SK-N-MC (cell line): ENCODE measurements around the gene GDF3.
"Not testable (repeated sequence)": the region's sequence is repeated elsewhere in the genome, so short reads cannot be mapped to it uniquely, and the experiment has no call there.

ENCODE experiments used
- DNase-seq: peaks from one replicate; pipeline ENCODE4 v3.0.0-alpha.2; 2011; ENCODE audit warnings: low read depth, low spot score
- H3K27ac ChIP-seq: fragments of 200-600 bp; sonication (generic); 2 replicates; pipeline ENCODE4 v1.5.1; 2016; ENCODE audit warnings: mixed run types
- H3K36me3 ChIP-seq: fragments of 200-600 bp; sonication (generic); 2 replicates; pipeline ENCODE4 v1.6.1; 2017; ENCODE audit warnings: antibody characterized with exemption, low read length, mixed read lengths; ENCODE audit not compliant: insufficient read depth
- H3K4me3 ChIP-seq: fragments of 200-600 bp; sonication (generic); 2 replicates; pipeline ENCODE4 v1.5.1; 2016
- H3K9ac ChIP-seq: fragments of 200-600 bp; sonication (generic); 2 replicates; pipeline ENCODE4 v1.8.0; 2017; ENCODE audit warnings: mixed run types, mixed read lengths; ENCODE audit not compliant: insufficient read length
- H3K9me3 ChIP-seq: fragments of 200-600 bp; sonication (generic); 2 replicates; pipeline ENCODE4 v1.6.1; 2017; ENCODE audit warnings: low read depth, mild to moderate bottlenecking, antibody characterized with exemption, low read length, moderate library complexity, mixed read lengths
- EZH2 ChIP-seq: fragments of 200-600 bp; sonication (generic); IDR thresholded peaks from one replicate; pipeline ENCODE4 v1.6.1; 2017; ENCODE audit warnings: antibody characterized with exemption
- FOXP2 ChIP-seq: optimal IDR thresholded peaks from 2 replicates; pipeline ENCODE3; 2011; ENCODE audit warnings: mild to moderate bottlenecking, moderate library complexity; ENCODE audit not compliant: insufficient read depth; ENCODE audit errors: extremely low read length, control extremely low read depth
- POLR2AphosphoS5 ChIP-seq: IDR thresholded peaks from 2 replicates; pipeline ENCODE4 v1.6.1; 2012; ENCODE audit warnings: mild to moderate bottlenecking, low read depth, low read length, borderline replicate concordance

Gene GDF3

GRCh38 chr12:7695566-7696197, at the start of gene GDF3:
Gene GDF3 (minus strand): TSS chr12:7695775. CDS start chr12:7695728, 47 bp downstream.
- no peak for TF ChIP-seq POLR2AphosphoS5
- TF ChIP-seq FOXP2, result no peak
- TF ChIP-seq EZH2, result no peak
- no peaks in the 10 kb centered on the region for H3K9me3 ChIP-seq
- H3K36me3 ChIP-seq, result no peaks in the 10 kb centered on the region
- H3K4me3 ChIP-seq, result no peak within 1 kb of the TSS
- H3K9ac ChIP-seq, result no peak within 1 kb of the TSS
- H3K27ac ChIP-seq, result no peak within 1 kb of the TSS
- DNase-seq, result no peak

DNA sequence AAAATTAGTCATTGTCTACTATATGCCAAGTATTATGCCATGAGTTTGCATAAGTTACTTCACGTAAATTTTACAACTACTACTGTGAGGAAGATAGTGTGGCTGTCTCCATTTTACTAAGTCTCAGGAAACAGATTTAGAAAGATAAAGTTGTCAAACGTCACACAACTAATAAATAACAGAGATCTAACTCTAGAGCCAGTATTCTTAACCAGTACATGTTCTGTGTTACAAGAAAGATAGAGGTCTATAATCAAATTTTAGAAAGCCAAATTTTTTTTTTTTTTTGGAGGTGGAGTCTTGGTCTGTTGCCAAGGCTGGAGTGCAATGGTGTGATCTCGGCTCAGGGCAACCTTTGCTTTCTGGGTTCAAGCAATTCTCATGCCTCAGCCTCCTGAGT, 37.4 kb upstream of the GDF3 start:
- no peak overlapping the region for H3K9ac ChIP-seq
- no peaks in the 10 kb centered on the region for H3K9me3 ChIP-seq
- TF ChIP-seq FOXP2 (no peak), POLR2AphosphoS5 (no peak), EZH2 (no peak)
- no peaks in the 10 kb centered on the region for H3K36me3 ChIP-seq
- DNase-seq, result no peak
- H3K4me3 ChIP-seq, result no peak overlapping the region
- no peak overlapping the region for H3K27ac ChIP-seq

- Histone ChIP-seq H3K27ac (no peak overlapping the region), H3K9me3 (no peaks in the 10 kb centered on the region), H3K36me3 (no peaks in the 10 kb centered on the region), H3K9ac (no peak overlapping the region), H3K4me3 (no peak overlapping the region)
- TF ChIP-seq EZH2, result no peak
- DNase-seq, result no peak
These were observed 35.9 kb upstream of the GDF3 start for GRCh38 chr12:7731486-7731885.

GRCh38 chr12:7730984-7731383, 35.4 kb upstream of the GDF3 start:
- not testable (repeated sequence) for H3K27ac ChIP-seq, DNase-seq, H3K9me3 ChIP-seq, H3K36me3 ChIP-seq, H3K4me3 ChIP-seq, H3K9ac ChIP-seq

GRCh38 chr12:7729746-7730145, 34.2 kb upstream of the GDF3 start:
- H3K27ac ChIP-seq, result no peak overlapping the region
- no peaks in the 10 kb centered on the region for H3K36me3 ChIP-seq
- TF ChIP-seq POLR2AphosphoS5 (no peak), FOXP2 (no peak), EZH2 (no peak)
- H3K9ac ChIP-seq, result no peak overlapping the region
- no peaks in the 10 kb centered on the region for H3K9me3 ChIP-seq
- DNase-seq, result no peak
- H3K4me3 ChIP-seq, result no peak overlapping the region

DNA sequence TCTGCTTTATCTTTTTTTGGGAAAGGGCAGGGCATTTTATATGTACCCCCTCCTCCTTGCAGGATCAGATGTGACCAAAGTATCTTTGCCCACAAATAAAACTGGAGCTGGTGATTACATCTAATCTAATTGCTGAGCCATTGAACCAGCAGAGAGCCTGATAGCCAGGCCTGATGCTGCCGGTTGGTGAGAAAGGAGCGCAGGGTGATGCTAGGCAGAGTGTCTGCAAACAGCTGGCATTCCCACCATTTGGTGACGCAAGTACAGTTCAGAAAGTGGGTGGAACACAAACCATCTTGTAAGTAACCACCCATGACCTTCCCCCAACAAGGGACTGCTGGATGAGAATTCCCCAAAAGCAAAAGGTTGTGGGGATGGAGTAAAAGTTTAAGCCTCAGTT, 28.4 kb upstream of the GDF3 start:
- Histone ChIP-seq H3K9me3 (no peaks in the 10 kb centered on the region), H3K9ac (no peak overlapping the region), H3K4me3 (no peak overlapping the region), H3K36me3 (no peaks in the 10 kb centered on the region), H3K27ac (no peak overlapping the region)
- no peak for DNase-seq
- TF ChIP-seq EZH2 (no peak), POLR2AphosphoS5 (no peak), FOXP2 (no peak)

- no peak for DNase-seq
- H3K9me3 ChIP-seq, result no peaks in the 10 kb centered on the region
- H3K36me3 ChIP-seq, result no peaks in the 10 kb centered on the region
- H3K27ac ChIP-seq, result no peak overlapping the region
- TF ChIP-seq FOXP2 (no peak), POLR2AphosphoS5 (no peak), EZH2 (no peak)
- H3K9ac ChIP-seq, result no peak overlapping the region
- no peak overlapping the region for H3K4me3 ChIP-seq
These were observed 24.6 kb upstream of the GDF3 start for GRCh38 chr12:7719946-7720730.

DNA sequence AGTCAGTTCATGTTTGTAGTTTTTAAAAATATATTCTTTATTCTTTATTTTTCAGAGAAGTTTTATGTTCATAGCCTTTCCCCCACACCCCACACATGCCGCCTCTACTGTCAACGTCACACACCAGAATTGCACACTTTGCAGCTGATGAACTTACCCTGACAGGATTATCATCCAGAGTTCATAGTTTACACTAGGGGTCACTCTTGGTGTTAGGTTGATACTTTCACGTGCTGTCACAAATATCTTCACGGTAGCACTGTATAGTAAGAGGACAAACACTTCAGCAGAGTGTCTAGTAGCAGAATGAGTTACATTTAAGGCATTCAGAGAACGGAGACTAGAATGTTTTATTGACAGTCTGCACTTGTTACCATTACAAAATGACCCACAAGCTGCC, 20.8 kb upstream of the GDF3 start:
- Histone ChIP-seq H3K27ac (no peak overlapping the region), H3K9ac (no peak overlapping the region), H3K9me3 (no peaks in the 10 kb centered on the region), H3K4me3 (no peak overlapping the region), H3K36me3 (no peaks in the 10 kb centered on the region)
- DNase-seq, result no peak
- TF ChIP-seq POLR2AphosphoS5 (no peak), EZH2 (no peak), FOXP2 (no peak)

- no peak for DNase-seq
- no peak overlapping the region for H3K27ac ChIP-seq
- H3K36me3 ChIP-seq, result no peaks in the 10 kb centered on the region
- no peak overlapping the region for H3K9ac ChIP-seq
- no peak for TF ChIP-seq FOXP2
- TF ChIP-seq POLR2AphosphoS5, result no peak
- TF ChIP-seq EZH2, result no peak
- no peak overlapping the region for H3K4me3 ChIP-seq
- H3K9me3 ChIP-seq, result no peaks in the 10 kb centered on the region
These were observed 17.4 kb upstream of the GDF3 start for GRCh38 chr12:7712841-7713442.
